Hematopoietic multipotent progenitor cell treated with erythropoietin and hydrocortisone succinate and interleukin-3 and kit ligand, for 6 days (in vitro differentiated cells): ENCODE measurements around the gene PDE4B.
"Not testable (repeated sequence)": the region's sequence is repeated elsewhere in the genome, so short reads cannot be mapped to it uniquely, and the experiment has no call there.

Experiments used
- DNase-seq: peaks from one replicate; pipeline ENCODE4 v3.0.0-alpha.2; 2015

The PDE4B gene

GRCh38 chr1:66069976-66070876 lies 277.5 kb downstream of the PDE4B start:
- no peak for DNase-seq

DNA sequence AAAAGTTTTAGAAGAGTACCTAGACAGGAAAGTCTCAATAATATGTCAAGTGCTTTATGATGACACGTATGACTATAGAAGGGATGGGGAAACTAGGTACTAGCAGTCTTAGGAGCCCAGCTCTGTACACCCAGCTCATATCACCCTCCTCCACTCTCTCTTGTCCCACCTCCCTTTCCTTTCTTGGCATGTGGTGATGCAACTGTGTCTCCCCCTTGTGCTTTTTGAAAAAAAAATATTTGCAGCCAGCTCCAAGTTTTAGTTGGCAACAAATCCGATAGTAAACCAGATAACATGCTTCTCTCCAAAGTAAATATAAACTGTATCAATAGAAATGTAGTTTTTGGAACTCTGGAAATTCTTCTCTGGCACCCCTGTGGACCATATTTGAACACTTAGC lies 280.7 kb downstream of the PDE4B start:
- no peak for DNase-seq

GRCh38 chr1:66074147-66074546 lies 281.5 kb downstream of the PDE4B start:
- no peak for DNase-seq

GRCh38 chr1:66078412-66078811 lies 285.7 kb downstream of the PDE4B start:
- no peak for DNase-seq

GRCh38 chr1:66083003-66083402 lies 290.3 kb downstream of the PDE4B start:
- no peak for DNase-seq

DNA sequence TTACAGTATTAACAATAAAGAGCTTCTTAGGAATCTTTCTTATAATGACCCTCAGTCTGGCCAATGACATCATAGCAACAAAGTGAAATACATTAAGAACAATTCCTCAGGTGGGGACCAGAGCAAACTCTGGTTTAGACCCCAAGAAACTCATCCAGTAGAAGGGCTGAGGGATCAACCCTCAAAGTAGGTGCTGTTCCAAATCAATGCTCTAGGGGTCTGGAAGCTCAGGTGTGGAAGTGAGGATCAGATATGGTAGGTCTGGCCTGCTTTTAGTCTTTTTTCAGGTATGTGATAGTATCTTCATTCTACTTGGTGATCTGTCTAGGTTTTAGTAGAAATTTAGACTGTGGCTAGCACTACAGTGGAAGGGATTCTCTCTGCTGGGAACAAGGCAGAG lies 291.7 kb downstream of the PDE4B start:
- no peak for DNase-seq

- DNase-seq: no peak
Measured at GRCh38 chr1:66085600-66085999, 292.9 kb downstream of the PDE4B start.

DNA sequence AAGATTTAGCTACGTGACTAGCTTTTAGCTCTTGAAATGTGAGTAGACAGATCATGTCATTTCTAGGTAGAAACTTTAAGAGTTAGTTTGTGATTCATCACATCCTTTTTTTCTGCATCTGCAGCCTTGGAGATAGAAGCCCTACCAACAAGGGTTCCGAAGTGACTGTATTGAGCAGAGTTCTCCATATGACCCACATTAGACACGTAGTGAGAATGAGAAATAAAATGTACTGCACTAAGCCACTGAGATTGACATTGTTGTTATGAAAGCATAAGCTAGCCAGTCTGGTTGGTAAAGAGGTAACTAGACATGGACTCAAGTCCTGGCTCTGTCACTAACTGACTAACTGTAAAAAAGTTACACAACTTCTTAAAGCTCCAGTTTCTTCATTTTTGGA lies 296.1 kb downstream of the PDE4B start:
- no peak for DNase-seq

DNA sequence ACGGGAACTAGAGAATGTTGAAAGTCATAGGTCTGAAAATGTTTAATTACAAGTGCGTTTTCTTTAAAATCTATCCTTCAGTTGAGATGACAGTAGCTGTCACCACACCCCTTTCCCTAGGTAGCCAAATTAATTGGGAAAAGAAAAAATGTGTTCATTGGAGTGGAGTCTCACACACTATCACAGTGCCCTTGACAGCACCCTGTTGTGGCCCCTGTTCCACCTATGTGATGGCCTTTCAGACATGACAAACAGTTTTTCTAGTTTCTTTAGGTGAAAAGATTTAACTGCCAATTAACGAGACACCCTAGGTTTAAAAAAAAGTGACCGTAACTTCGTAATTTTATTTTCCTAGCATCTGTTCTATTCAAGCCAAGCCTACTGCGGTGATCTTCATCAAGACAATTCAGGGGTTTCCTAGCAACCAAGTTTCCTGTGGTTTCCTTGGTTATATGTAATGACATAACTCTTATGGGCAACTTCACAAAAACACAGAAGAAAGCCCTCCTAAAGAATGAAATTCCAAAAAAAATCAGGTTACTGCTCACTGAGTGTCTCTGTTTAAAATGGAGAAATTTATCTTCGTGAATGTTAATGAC lies 298.3 kb downstream of the PDE4B start:
- DNase-seq: peak; percentile 63

DNA sequence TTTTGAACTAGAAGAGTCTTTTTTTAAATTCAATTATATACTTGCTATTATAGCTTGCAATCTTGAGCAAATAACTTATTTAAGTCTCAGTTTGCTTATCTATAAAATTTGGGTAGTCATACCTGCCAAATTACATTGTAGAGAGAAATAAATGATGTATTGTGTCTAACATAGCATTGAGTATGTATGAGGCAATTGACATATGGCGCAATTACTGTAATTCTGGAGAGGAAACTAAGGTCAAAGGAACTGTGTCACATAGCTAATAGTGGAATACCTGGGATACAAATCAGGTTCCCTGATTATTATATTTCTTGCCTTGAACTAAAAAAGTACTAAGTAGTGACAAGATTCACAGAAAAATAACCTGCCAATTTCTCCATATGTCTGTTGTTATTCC lies 302.5 kb downstream of the PDE4B start:
- no peak for DNase-seq

- not testable (repeated sequence) for DNase-seq
Measured at GRCh38 chr1:66100959-66101358, 308.3 kb downstream of the PDE4B start.

DNA sequence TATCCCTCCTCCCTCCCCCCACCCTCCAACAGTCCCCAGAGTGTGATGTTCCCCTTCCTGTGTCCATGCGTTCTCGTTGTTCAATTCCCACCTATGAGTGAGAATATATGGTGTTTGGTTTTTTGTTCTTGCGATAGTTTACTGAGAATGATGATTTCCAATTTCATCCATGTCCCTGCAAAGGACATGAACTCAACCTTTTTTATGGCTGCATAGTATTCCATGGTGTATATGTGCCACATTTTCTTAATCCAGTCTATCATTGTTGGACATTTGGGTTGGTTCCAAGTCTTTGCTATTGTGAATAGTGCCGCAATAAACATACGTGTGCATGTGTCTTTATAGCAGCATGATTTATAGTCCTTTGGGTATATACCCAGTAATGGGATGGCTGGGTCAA lies 311.4 kb downstream of the PDE4B start:
- DNase-seq: not testable (repeated sequence)

GRCh38 chr1:66108624-66109023 lies 315.9 kb downstream of the PDE4B start:
- no peak for DNase-seq

DNA sequence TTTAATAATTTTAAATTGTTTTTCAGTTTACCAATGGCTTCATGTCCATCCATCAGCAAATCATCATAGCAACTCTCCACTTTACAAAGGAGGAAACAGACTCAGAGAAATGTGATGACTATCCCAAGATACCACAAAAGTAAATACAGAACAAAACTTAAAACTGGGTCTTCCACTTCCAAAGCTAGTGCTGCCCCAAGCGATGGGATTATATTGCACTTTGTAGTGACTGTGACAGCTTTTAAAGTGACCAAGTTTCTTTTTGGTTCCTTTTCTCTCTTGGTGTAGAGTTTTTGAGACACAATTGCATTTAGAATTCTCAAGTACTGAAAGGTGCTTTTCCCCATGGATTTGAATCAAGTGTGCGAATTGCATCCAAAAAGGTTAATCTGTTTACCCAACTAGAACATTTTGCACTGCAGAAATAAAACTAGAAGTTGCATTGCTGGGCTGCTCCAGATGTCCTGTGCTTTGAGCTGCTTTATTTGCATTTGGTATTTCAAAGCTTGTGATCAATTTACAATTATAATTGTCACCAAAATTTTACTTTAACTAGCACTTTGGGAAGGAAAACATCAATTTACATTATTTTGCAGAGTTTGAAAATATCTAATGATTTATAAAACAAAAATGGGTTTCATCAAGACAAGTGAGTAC lies 320.2 kb downstream of the PDE4B start:
- DNase-seq: no peak

GRCh38 chr1:66119148-66119547 lies 326.5 kb downstream of the PDE4B start:
- DNase-seq: no peak

DNA sequence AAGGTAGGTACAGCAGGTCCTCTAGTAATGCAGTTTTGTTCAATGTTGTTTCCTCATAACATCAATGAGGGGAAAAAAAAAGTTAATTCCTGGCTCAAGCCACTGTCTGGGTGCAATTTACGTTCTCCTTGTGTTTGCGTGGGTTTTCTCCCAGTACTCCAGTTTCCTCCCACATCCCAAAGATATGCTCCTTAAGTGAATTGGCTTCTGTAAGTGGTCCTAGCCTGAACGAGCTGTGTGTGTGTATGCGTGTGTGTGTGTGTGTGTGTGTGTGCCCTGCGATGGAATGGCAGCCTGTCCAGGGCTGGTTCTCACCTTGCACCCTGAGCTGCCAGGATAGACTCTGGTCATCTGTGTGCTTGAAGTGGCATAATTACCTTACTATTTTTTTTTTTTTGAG lies 332.0 kb downstream of the PDE4B start:
- no peak for DNase-seq

DNA sequence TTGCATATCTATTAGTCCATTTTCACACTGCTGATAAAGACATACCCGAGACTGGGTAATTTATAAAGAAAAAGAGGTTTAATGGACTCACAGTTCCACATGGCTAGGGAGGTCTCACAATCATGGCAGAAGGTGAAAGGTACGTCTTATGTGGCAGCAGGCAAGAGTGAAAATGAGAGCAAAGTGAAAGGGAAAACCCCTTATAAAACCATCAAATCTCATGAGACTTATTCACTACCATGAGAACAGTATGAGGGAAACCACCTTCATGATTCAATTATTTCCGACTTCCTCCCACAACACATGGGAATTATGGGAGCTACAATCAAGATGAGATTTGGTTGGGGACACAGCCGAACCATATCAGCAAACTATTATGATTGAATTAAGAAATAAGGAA lies 335.9 kb downstream of the PDE4B start:
- not testable (repeated sequence) for DNase-seq

- no peak for DNase-seq
Measured at GRCh38 chr1:66132324-66132723, 339.6 kb downstream of the PDE4B start.

DNA sequence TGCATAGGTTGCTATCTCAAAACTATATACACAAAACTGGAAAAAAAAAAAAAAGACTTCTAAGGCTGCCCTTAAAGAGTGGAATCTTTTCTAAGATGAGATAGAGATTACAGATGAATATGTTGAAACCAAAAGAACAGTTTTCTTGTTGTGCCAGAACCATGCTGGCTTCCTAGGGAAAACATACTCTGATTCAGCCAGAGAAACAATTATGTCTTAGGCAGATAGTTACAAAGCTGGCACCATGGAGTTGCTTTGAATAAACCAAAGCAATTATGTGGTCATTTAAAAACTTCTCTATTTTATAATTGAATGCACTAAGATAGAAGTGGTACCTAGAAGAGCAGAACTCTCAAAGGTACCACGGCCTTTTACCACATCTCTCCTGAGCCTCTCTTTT lies 341.3 kb downstream of the PDE4B start:
- no peak for DNase-seq

GRCh38 chr1:66135161-66135560 lies 342.5 kb downstream of the PDE4B start:
- DNase-seq: no peak

DNA sequence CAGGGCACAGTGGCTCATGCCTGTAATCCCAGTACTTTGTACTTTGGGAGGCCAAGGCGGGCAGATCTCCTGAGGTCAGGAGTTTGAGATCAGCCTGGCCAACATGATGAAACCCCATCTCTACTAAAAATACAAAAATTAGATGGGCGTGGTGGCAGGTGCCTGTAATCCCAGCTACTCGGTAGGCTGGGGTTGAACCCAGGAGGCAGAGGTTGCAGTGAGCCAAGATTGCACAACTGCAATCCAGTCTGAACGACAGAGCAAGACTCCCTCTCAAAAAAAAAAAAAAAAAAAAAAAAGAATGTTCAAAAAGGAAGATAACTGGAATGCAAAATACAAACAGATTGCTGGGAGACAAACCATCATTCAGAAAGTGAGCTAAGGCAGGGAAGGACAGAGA lies 343.7 kb downstream of the PDE4B start:
- not testable (repeated sequence) for DNase-seq

DNA sequence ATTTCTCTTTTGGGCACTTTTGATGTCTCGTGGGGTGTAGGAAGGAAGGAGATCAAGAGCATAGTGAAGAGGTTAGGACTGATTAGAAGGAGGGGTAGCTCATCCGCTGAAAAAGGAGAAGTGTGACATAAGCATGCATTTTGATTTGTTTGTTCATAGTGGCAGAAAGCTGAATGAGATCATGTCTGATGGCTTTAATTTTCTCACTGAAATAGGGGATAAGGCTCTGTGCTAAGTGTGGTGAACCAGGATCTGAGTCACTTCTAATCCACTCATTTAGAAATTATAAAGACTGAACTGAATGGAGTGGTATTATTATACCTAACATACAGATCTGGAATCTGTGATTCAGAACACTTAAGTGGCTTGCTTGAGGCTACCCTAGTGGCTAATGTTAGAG lies 344.5 kb downstream of the PDE4B start:
- DNase-seq: peak; percentile 3

GRCh38 chr1:66138613-66139012 lies 345.9 kb downstream of the PDE4B start:
- DNase-seq: no peak

GRCh38 chr1:66140072-66140471 lies 347.4 kb downstream of the PDE4B start:
- no peak for DNase-seq
